Neural cell (in vitro differentiated cells): ENCODE measurements around the gene KDM4B. TPM values are rescaled to one million over a fixed set of nuclear protein-coding genes. Genes with fewer than 3 reads are reported as not detected.

Experiments used
- H2AFZ ChIP-seq: fragments of 200-600, 300-800 bp; sonication (generic), shearing (Covaris generic); 2 replicates; pipeline ENCODE4 v1.6.0; 2014; ENCODE audit warnings: low read depth, mild to moderate bottlenecking, antibody characterized with exemption, low read length, moderate library complexity
- H3F3A ChIP-seq: fragments of 200-600 bp; shearing (Covaris generic); 2 replicates; pipeline ENCODE4 v1.6.1; 2016; ENCODE audit warnings: mild to moderate bottlenecking, moderate library complexity, mixed read lengths, antibody characterized with exemption, low read length; ENCODE audit not compliant: insufficient read depth, poor library complexity, severe bottlenecking
- H3K27ac ChIP-seq: fragments of 200-600, 300-800 bp; sonication (generic), shearing (Covaris generic); 2 replicates; pipeline ENCODE4 v1.5.1; 2014; ENCODE audit warnings: mild to moderate bottlenecking, low read length, moderate library complexity
- H3K27me3 ChIP-seq: fragments of 300-800, 200-600 bp; sonication (generic), shearing (Covaris generic); 2 replicates; pipeline ENCODE4 v1.6.0; 2014; ENCODE audit warnings: mild to moderate bottlenecking, low read depth, low read length, moderate library complexity; ENCODE audit not compliant: insufficient read depth
- H3K36me3 ChIP-seq: fragments of 300-800, 200-600 bp; sonication (generic), shearing (Covaris generic); 2 replicates; pipeline ENCODE4 v1.5.1; 2014; ENCODE audit warnings: mild to moderate bottlenecking, antibody characterized with exemption, low read length, moderate library complexity; ENCODE audit not compliant: insufficient read depth
- H3K4me2 ChIP-seq: fragments of 300-800, 200-600 bp; sonication (generic), shearing (Covaris generic); 2 replicates; pipeline ENCODE4 v1.6.0; 2014; ENCODE audit warnings: mild to moderate bottlenecking, low read length
- H3K4me3 ChIP-seq: fragments of 300-800, 200-600 bp; sonication (generic), shearing (Covaris generic); 2 replicates; pipeline ENCODE4 v1.5.1; 2014; ENCODE audit warnings: mild to moderate bottlenecking, low read length, moderate library complexity
- H3K79me2 ChIP-seq: fragments of 200-600 bp; shearing (Covaris generic); replicated peaks from 2 replicates; pipeline ENCODE4 v1.6.0; 2014; ENCODE audit warnings: mild to moderate bottlenecking, low read length, moderate library complexity; ENCODE audit not compliant: insufficient read depth
- H3K9ac ChIP-seq: fragments of 300-800, 200-600 bp; sonication (generic), shearing (Covaris generic); 2 replicates; pipeline ENCODE4 v1.6.1; 2016; ENCODE audit warnings: mild to moderate bottlenecking, low read length, mixed read lengths
- H3K9me2 ChIP-seq: fragments of 200-600 bp; shearing (Covaris generic); 2 replicates; pipeline ENCODE4 v1.6.1; 2016; ENCODE audit warnings: mild to moderate bottlenecking, low read length, mixed read lengths; ENCODE audit not compliant: insufficient read depth
- H3K9me3 ChIP-seq: fragments of 200-600, 300-800 bp; sonication (generic), shearing (Covaris generic); 2 replicates; pipeline ENCODE4 v1.6.1; 2016; ENCODE audit warnings: mild to moderate bottlenecking, mixed run types, low read length, moderate library complexity, mixed read lengths
- H4K20me1 ChIP-seq: fragments of 200-600 bp; shearing (Covaris generic); 2 replicates; pipeline ENCODE4 v1.6.1; 2016; ENCODE audit warnings: mild to moderate bottlenecking, mixed run types; ENCODE audit not compliant: insufficient read depth
- CTCF ChIP-seq: fragments of 450-650 bp; IDR thresholded peaks from 2 replicates; pipeline ENCODE4 v1.5.1; 2014; ENCODE audit warnings: antibody characterized with exemption, mild to moderate bottlenecking, moderate library complexity; ENCODE audit not compliant: poor library complexity, severe bottlenecking
- EP300 ChIP-seq: fragments of 450-650 bp; conservative IDR thresholded peaks from 2 replicates; pipeline ENCODE4 v1.6.1; 2014; ENCODE audit warnings: antibody characterized with exemption, mild to moderate bottlenecking, moderate library complexity; ENCODE audit not compliant: poor library complexity, severe bottlenecking
- EZH2 ChIP-seq: fragments of 200-600, 300-800 bp; shearing (Covaris generic), sonication (generic); IDR thresholded peaks from 2 replicates; pipeline ENCODE4 v1.6.1; 2014; ENCODE audit warnings: antibody characterized with exemption, low read length, borderline replicate concordance, mild to moderate bottlenecking; ENCODE audit not compliant: insufficient read depth, poor library complexity, severe bottlenecking
- MXI1 ChIP-seq: fragments of 450-650 bp; conservative IDR thresholded peaks from 2 replicates; pipeline ENCODE4 v1.6.1; 2014; ENCODE audit warnings: antibody characterized with exemption, mild to moderate bottlenecking; ENCODE audit not compliant: poor library complexity, severe bottlenecking
- POLR2AphosphoS5 ChIP-seq: IDR thresholded peaks from 2 replicates; pipeline ENCODE4 v1.6.1; 2012
- RAD21 ChIP-seq: fragments of 450-650 bp; conservative IDR thresholded peaks from 2 replicates; pipeline ENCODE4 v1.6.1; 2014; ENCODE audit warnings: antibody characterized with exemption, mild to moderate bottlenecking, moderate library complexity
- REST ChIP-seq: IDR thresholded peaks from 2 replicates; pipeline ENCODE4 v1.6.1; 2012; ENCODE audit warnings: borderline replicate concordance
- SMC3 ChIP-seq: fragments of 450-650 bp; conservative IDR thresholded peaks from 2 replicates; pipeline ENCODE4 v1.6.1; 2014; ENCODE audit warnings: antibody characterized with exemption, mild to moderate bottlenecking, moderate library complexity; ENCODE audit not compliant: poor library complexity
- TAF1 ChIP-seq: IDR thresholded peaks from 2 replicates; pipeline ENCODE4 v1.6.1; 2012; ENCODE audit warnings: low read depth
- polyA plus RNA-seq: library from polyadenylated mRNA; depleted of rRNA; stranded (reverse); fragments of >200 nt; gene quantifications from 2 replicates; pipeline ENCODE4 v1.2.3, GENCODE V29; 2014

KDM4B gene
- polyA plus RNA-seq, 1 donor from 2014 or later: 19.1 TPM

- no peak overlapping the region for H3K9ac ChIP-seq
- no peak overlapping the region for H2AFZ ChIP-seq
- H4K20me1 ChIP-seq: no peaks in the 10 kb centered on the region
- TF ChIP-seq POLR2AphosphoS5: no peak
- no peak for TF ChIP-seq SMC3
- TF ChIP-seq TAF1: no peak
- no peak for TF ChIP-seq REST
- TF ChIP-seq EP300: no peak
- no peak for TF ChIP-seq CTCF
- no peak for TF ChIP-seq RAD21
- TF ChIP-seq EZH2: no peak
- no peak for TF ChIP-seq MXI1
- H3K9me2 ChIP-seq: no peaks in the 10 kb centered on the region
- no peaks in the 10 kb centered on the region for H3K79me2 ChIP-seq
- no peak overlapping the region for H3K27ac ChIP-seq
- H3K27me3 ChIP-seq: no peaks in the 10 kb centered on the region
- H3K36me3 ChIP-seq: no peaks in the 10 kb centered on the region
- no peaks in the 10 kb centered on the region for H3F3A ChIP-seq
- no peak overlapping the region for H3K4me2 ChIP-seq
- H3K4me3 ChIP-seq: no peak overlapping the region
- no peaks in the 10 kb centered on the region for H3K9me3 ChIP-seq
Observed at GRCh38 chr19:5196832-5197231, 227.9 kb downstream of the KDM4B start.

- TF ChIP-seq POLR2AphosphoS5: no peak
- no peak for TF ChIP-seq EP300
- H3K27me3 ChIP-seq: no peaks in the 10 kb centered on the region
Observed at GRCh38 chr19:5200844-5201243, 231.9 kb downstream of the KDM4B start.

GRCh38 chr19:5202553-5202952 lies 233.6 kb downstream of the KDM4B start:
- Histone ChIP-seq H3K27ac (no peak overlapping the region), H3K9me2 (no peaks in the 10 kb centered on the region), H4K20me1 (no peaks in the 10 kb centered on the region), H3K27me3 (no peaks in the 10 kb centered on the region), H3K36me3 (peaks cover 8% of the 10 kb centered on the region), H3K9me3 (no peaks in the 10 kb centered on the region), H3K4me2 (no peak overlapping the region), H2AFZ (no peak overlapping the region), H3K79me2 (no peaks in the 10 kb centered on the region), H3F3A (no peaks in the 10 kb centered on the region), H3K9ac (no peak overlapping the region), H3K4me3 (no peak overlapping the region)
- no peak for TF ChIP-seq SMC3
- no peak for TF ChIP-seq EZH2
- no peak for TF ChIP-seq RAD21
- no peak for TF ChIP-seq POLR2AphosphoS5
- TF ChIP-seq MXI1: no peak
- TF ChIP-seq EP300: no peak
- no peak for TF ChIP-seq REST
- TF ChIP-seq CTCF: no peak
- TF ChIP-seq TAF1: no peak

More at GRCh38 chr19:5200844-5201243, 231.9 kb downstream of the KDM4B start:
- no peak overlapping the region for H2AFZ ChIP-seq
- peaks cover 6% of the 10 kb centered on the region for H3K36me3 ChIP-seq
- H3K9me3 ChIP-seq: no peaks in the 10 kb centered on the region
- H3K27ac ChIP-seq: no peak overlapping the region
- no peak overlapping the region for H3K4me3 ChIP-seq
- no peaks in the 10 kb centered on the region for H3K79me2 ChIP-seq
- H3K4me2 ChIP-seq: no peak overlapping the region
- no peaks in the 10 kb centered on the region for H3F3A ChIP-seq
- H3K9ac ChIP-seq: no peak overlapping the region
- no peaks in the 10 kb centered on the region for H3K9me2 ChIP-seq
- H4K20me1 ChIP-seq: no peaks in the 10 kb centered on the region
